Measurements from ENCODE around the gene GLI3. TPM values are rescaled to one million over a fixed set of nuclear protein-coding genes. Genes with fewer than 3 reads are reported as not detected.

The GLI3 gene
- total RNA-seq, 4 donors from 2014 or later: 23.1 to 41.3 (median 24.6) TPM

DNA sequence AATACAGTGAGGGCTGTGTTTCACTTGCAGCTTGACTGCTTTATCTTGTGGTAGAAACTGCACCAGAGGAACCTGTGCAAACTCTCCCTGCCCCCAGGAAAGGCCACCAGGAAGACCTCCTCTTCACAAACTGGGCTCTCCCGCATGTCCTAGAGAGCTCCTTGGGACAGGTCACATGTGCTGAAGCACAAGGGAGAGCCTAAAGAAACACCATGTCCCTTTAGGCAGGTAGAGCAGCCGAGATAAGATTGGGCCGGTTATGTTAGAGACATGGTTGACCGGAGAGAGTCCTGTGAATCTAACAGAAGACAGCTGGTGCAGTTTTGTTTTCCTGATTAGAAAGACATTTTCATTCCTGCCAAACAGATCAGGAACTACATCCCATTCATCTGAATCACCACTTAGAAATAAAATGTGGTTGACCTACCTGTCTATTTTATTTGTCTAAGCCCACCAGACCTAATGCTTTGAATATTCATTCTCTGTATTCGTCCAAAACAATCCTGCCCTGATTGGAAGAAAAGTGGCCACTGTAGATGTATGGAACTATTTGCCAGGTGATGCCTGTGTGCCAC is 224.1 kb downstream of the GLI3 start:
- Histone ChIP-seq H3K36me3 (peaks cover 18% of the 10 kb centered on the region), H3K27ac (no peak overlapping the region), H3K4me3 (no peak overlapping the region), H3K4me1 (peaks cover 5% of the 10 kb centered on the region), H3K9me3 (peaks cover 6% of the 10 kb centered on the region), H3K27me3 (no peaks in the 10 kb centered on the region)
- DNase-seq (ENCODE audit: low spot score in 2 of 2): no peak
- no peak for TF ChIP-seq EP300 (IDR thresholded peaks at IDR 0.05)
- TF ChIP-seq CTCF (IDR thresholded peaks at IDR 0.05): no peak
- no peak for TF ChIP-seq POLR2A (IDR thresholded peaks at IDR 0.05)
- TF ChIP-seq POLR2AphosphoS5 (IDR thresholded peaks at IDR 0.05): no peak
- 81% methylated on average over 5 of the region's 5 CpGs for WGBS

DNA sequence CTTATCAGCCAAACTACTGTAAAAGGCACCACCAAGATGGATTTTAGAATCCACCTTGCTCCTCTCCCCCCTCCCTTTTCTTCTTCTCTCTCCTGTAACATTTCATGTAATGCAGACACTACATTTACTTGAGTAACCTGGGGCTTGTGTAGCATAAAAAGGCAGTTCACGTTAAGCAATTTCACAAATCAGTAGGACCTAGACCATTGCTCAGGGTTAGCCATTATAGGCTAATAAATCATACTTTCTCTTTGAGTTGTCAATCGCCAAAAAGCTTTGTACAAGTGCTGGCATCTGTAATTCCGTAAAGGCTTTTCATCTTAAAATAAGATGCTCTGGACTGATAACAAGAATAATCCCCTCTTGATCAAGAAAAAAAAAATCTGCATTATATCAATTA is 224.7 kb downstream of the GLI3 start:
- DNase-seq (ENCODE audit: low spot score in 2 of 2): no peak
- Histone ChIP-seq H3K4me1 (peaks cover 5% of the 10 kb centered on the region), H3K9me3 (peaks cover 6% of the 10 kb centered on the region), H3K4me3 (no peak overlapping the region), H3K27me3 (no peaks in the 10 kb centered on the region), H3K36me3 (peaks cover 18% of the 10 kb centered on the region), H3K27ac (no peak overlapping the region)
- TF ChIP-seq POLR2A (IDR thresholded peaks at IDR 0.05) (no peak), POLR2AphosphoS5 (IDR thresholded peaks at IDR 0.05) (no peak), EP300 (IDR thresholded peaks at IDR 0.05) (no peak), CTCF (IDR thresholded peaks at IDR 0.05) (no peak)
- 89% methylated on average over 3 of the region's 3 CpGs for WGBS

DNA sequence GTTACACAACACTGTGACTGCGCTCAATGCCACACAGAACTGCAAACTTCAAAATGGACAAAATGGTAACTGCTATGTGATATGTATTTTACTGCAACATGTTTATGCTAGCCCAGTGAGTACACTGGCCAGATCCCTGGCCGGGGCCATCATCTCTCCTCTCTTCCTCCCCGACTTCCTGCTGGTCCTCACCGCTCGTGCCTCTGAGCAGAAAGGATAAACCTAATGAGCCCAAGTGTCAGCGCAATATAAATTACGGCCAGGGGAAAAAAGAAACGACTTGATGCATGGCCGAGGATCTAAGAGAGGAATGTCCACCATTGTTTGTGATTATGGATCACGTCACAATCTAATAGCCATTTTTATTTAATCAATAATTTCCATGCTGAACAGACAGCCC is 225.2 kb downstream of the GLI3 start:
- H3K27ac ChIP-seq: no peak overlapping the region
- WGBS: 91% methylated on average over 10 of the region's 10 CpGs
- no peak for TF ChIP-seq POLR2A (IDR thresholded peaks at IDR 0.05)
- H3K36me3 ChIP-seq: peaks cover 18% of the 10 kb centered on the region
- no peaks in the 10 kb centered on the region for H3K27me3 ChIP-seq
- peaks cover 5% of the 10 kb centered on the region for H3K4me1 ChIP-seq
- no peak for DNase-seq (ENCODE audit: low spot score in 2 of 2)
- no peak overlapping the region for H3K4me3 ChIP-seq
- H3K9me3 ChIP-seq: peaks cover 6% of the 10 kb centered on the region

- H3K9me3 ChIP-seq: peaks cover 6% of the 10 kb centered on the region
- H3K4me1 ChIP-seq: peaks cover 4% of the 10 kb centered on the region
- TF ChIP-seq CTCF (IDR thresholded peaks at IDR 0.05) (no peak), POLR2AphosphoS5 (IDR thresholded peaks at IDR 0.05) (no peak), POLR2A (IDR thresholded peaks at IDR 0.05) (no peak), EP300 (IDR thresholded peaks at IDR 0.05) (no peak)
- no peak overlapping the region for H3K4me3 ChIP-seq
- H3K27me3 ChIP-seq: no peaks in the 10 kb centered on the region
- no peak overlapping the region for H3K27ac ChIP-seq
- DNase-seq (ENCODE audit: low spot score in 2 of 2): no peak
- peaks cover 23% of the 10 kb centered on the region for H3K36me3 ChIP-seq
Observed at GRCh38 chr7:42010751-42011150, 226.3 kb downstream of the GLI3 start.

- Histone ChIP-seq H3K9me3 (no peaks in the 10 kb centered on the region), H3K27me3 (no peaks in the 10 kb centered on the region), H3K4me1 (no peaks in the 10 kb centered on the region), H3K27ac (no peak overlapping the region), H3K36me3 (peaks cover 20% of the 10 kb centered on the region), H3K4me3 (no peak overlapping the region)
- 65% methylated on average over 3 of the region's 3 CpGs for WGBS
- no peak for DNase-seq (ENCODE audit: low spot score in 2 of 2)
- TF ChIP-seq EP300 (IDR thresholded peaks at IDR 0.05): no peak
- TF ChIP-seq POLR2A (IDR thresholded peaks at IDR 0.05): no peak
- TF ChIP-seq POLR2AphosphoS5 (IDR thresholded peaks at IDR 0.05): no peak
- no peak for TF ChIP-seq CTCF (IDR thresholded peaks at IDR 0.05)
Observed at GRCh38 chr7:42006801-42007513, 230.1 kb downstream of the GLI3 start.

All from suprapubic skin (tissue), 4 donors.